T-helper 17 cell (primary cell): ENCODE data around the gene OGFR. TPM values are rescaled to one million over a fixed set of nuclear protein-coding genes. Genes with fewer than 3 reads are reported as not detected.
"Not testable (repeated sequence)": the region's sequence is repeated elsewhere in the genome, so short reads cannot be mapped to it uniquely, and the experiment has no call there.

Source experiments
- ATAC-seq: fragments of 150-1000 bp; cut with Tn5 transposase; 2 replicates; pipeline ENCODE4 v1.10.0; 2021; ENCODE audit warnings: mild to moderate bottlenecking, moderate library complexity
- DNase-seq, 3 donors: peaks; one replicate each; pipeline versions ENCODE4 v3.0.0 to v3.0.0-alpha.2; 2020 to 2021
- H3K9me3 ChIP-seq: one replicate; pipeline ENCODE4 v1.7.0; 2013; ENCODE audit warnings: low read length, mild to moderate bottlenecking; ENCODE audit not compliant: control insufficient read depth, poor library complexity, severe bottlenecking
- H3K27ac Mint-ChIP-seq: one replicate; pipeline ENCODE4 v1.8.0; 2022; ENCODE audit warnings: mild to moderate bottlenecking, moderate library complexity, mixed read lengths
- H3K27me3 Mint-ChIP-seq: one replicate; pipeline ENCODE4 v1.8.0; 2022; ENCODE audit warnings: mixed read lengths
- H3K36me3 Mint-ChIP-seq: one replicate; pipeline ENCODE4 v1.8.0; 2022; ENCODE audit warnings: low read depth, mixed read lengths
- H3K4me1 Mint-ChIP-seq: one replicate; pipeline ENCODE4 v1.8.0; 2022; ENCODE audit warnings: mild to moderate bottlenecking, mixed read lengths
- H3K4me3 Mint-ChIP-seq: one replicate; pipeline ENCODE4 v1.8.0; 2022; ENCODE audit warnings: mild to moderate bottlenecking, moderate library complexity, mixed read lengths
- total RNA-seq, 4 donors: library from RNA in 2 of 4; stranded (reverse) in 2 of 4; gene quantifications; one replicate each; pipeline ENCODE4 v1.2.3 and lab custom pipeline; 2022 to 2026

Gene OGFR
- total RNA-seq, 2 donors from 2014 or later: 39.4 to 41.3 TPM

- peak overlapping the region; percentile 77 for H3K27ac Mint-ChIP-seq
These were observed 41.7 kb downstream of the OGFR start for GRCh38 chr20:62846166-62846890.

DNA sequence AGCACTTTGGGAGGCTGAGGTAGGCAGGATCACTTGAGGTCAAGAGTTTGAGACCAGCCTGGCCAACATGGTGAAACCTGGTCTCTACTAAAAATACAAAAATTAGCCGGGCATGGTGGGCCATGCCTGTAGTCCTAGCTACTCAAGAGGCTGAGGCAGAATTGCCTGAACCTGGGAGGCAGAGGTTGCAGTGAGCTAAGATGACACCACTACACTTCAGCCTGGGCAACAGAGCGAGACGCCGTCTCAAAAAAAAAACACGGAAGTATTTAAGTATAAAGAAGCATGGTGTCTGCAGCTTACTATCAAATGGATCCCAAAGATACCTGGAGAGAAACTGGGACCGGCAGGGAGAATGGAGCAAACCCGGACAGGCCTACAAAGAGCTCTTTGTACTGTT lies 44.3 kb downstream of the OGFR start:
- not testable (repeated sequence) for H3K36me3 Mint-ChIP-seq, ATAC-seq, H3K9me3 ChIP-seq, H3K27ac Mint-ChIP-seq, H3K4me1 Mint-ChIP-seq, DNase-seq, H3K4me3 Mint-ChIP-seq, H3K27me3 Mint-ChIP-seq

More at GRCh38 chr20:62846166-62846890, 41.7 kb downstream of the OGFR start:
- no peaks in the 10 kb centered on the region for H3K36me3 Mint-ChIP-seq
- no peak overlapping the region for H3K4me3 Mint-ChIP-seq
- peaks cover 7% of the 10 kb centered on the region for H3K4me1 Mint-ChIP-seq
- H3K9me3 ChIP-seq: no peaks in the 10 kb centered on the region
- DNase-seq: no peak
- H3K27me3 Mint-ChIP-seq: no peaks in the 10 kb centered on the region
- ATAC-seq: no peak

GRCh38 chr20:62849431-62849830 lies 44.8 kb downstream of the OGFR start:
- Mint-ChIP-seq H3K36me3 (peaks cover 2% of the 10 kb centered on the region), H3K27me3 (no peaks in the 10 kb centered on the region), H3K4me1 (peaks cover 9% of the 10 kb centered on the region), H3K27ac (no peak overlapping the region), H3K4me3 (no peak overlapping the region)
- H3K9me3 ChIP-seq: no peaks in the 10 kb centered on the region
- DNase-seq: no peak
- ATAC-seq: no peak

- no peak overlapping the region for H3K4me3 Mint-ChIP-seq
- H3K4me1 Mint-ChIP-seq: peaks cover 9% of the 10 kb centered on the region
- DNase-seq (no peak), ATAC-seq (no peak)
- H3K9me3 ChIP-seq: no peaks in the 10 kb centered on the region
- no peaks in the 10 kb centered on the region for H3K27me3 Mint-ChIP-seq
- H3K27ac Mint-ChIP-seq: peak overlapping the region; percentile 68
- peaks cover 2% of the 10 kb centered on the region for H3K36me3 Mint-ChIP-seq
These were observed 45.8 kb downstream of the OGFR start for GRCh38 chr20:62850333-62850974.

DNA sequence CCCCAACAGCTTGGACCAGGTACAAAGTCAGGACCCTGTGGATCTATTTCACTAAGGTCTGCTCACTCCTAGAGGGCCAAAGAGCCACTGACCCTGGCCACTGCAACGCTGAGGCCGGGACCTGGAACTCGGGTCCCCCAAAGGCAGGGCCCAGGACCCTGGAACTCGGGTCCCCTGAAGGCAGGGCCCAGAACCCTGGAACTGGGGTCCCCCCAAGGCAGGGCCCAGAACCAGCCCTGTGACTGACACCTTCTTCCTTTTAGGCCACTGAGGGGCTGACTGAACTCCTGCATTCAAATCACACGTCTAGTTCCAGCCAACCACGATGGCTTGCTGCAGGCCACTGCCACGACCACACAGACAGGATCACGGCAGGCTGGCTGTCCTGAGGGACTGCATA lies 47.6 kb downstream of the OGFR start:
- Mint-ChIP-seq H3K27me3 (no peaks in the 10 kb centered on the region), H3K4me1 (peaks cover 9% of the 10 kb centered on the region), H3K27ac (no peak overlapping the region), H3K4me3 (no peak overlapping the region), H3K36me3 (peaks cover 2% of the 10 kb centered on the region)
- no peaks in the 10 kb centered on the region for H3K9me3 ChIP-seq
- ATAC-seq (no peak), DNase-seq (no peak)

DNA sequence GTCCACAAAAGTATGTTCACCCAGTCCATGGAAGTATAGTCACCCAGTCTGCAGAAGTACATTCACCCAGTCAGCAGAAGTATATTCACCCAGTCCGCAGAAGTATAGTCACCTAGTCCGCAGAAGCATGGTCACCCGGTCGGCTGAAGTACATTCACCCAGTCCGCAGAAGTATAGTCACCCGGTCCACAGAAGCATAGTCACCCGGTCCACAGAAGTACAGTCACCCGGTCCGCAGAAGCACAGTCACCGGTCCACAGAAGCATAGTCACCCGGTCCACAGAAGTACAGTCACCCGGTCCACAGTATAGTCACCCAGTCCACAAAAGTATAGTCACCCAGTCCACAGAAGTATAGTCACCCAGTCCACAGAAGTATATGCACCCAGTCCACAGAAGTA lies 48.2 kb downstream of the OGFR start:
- H3K27ac Mint-ChIP-seq: no peak overlapping the region
- ATAC-seq (no peak), DNase-seq (no peak)
- H3K4me3 Mint-ChIP-seq: no peak overlapping the region
- peaks cover 5% of the 10 kb centered on the region for H3K36me3 Mint-ChIP-seq
- H3K27me3 Mint-ChIP-seq: no peaks in the 10 kb centered on the region
- peaks cover 9% of the 10 kb centered on the region for H3K4me1 Mint-ChIP-seq
- no peaks in the 10 kb centered on the region for H3K9me3 ChIP-seq

DNA sequence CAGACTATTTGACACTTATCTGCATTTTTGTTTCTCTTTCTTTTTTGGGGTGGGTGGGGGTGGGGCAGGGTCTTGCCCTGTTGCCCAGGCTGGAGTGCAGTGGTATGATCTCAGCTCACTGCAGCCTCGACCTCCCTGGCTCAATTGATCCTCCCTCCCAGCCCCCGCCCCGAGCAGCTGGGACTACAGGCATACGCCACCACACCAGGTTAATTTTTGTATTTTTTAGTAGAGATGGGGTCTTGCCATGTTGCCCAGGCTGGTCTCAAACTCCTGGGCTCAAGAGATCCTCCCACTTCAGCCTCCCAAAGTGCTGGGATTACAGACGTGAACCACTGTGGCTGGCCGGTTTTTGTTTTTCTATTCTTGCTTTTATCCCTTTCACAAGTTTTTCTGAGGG lies 48.7 kb downstream of the OGFR start:
- H3K36me3 Mint-ChIP-seq, H3K27ac Mint-ChIP-seq, ATAC-seq, H3K4me3 Mint-ChIP-seq, H3K9me3 ChIP-seq, DNase-seq, H3K27me3 Mint-ChIP-seq: not testable (repeated sequence)
- H3K4me1 Mint-ChIP-seq: peaks cover 12% of the 10 kb centered on the region

- no peaks in the 10 kb centered on the region for H3K9me3 ChIP-seq
- ATAC-seq: no peak
- no peak for DNase-seq
- Mint-ChIP-seq H3K36me3 (peaks cover 5% of the 10 kb centered on the region), H3K4me1 (peaks cover 13% of the 10 kb centered on the region), H3K27ac (no peak overlapping the region), H3K27me3 (no peaks in the 10 kb centered on the region), H3K4me3 (no peak overlapping the region)
These were observed 49.5 kb downstream of the OGFR start for GRCh38 chr20:62854121-62854520.

DNA sequence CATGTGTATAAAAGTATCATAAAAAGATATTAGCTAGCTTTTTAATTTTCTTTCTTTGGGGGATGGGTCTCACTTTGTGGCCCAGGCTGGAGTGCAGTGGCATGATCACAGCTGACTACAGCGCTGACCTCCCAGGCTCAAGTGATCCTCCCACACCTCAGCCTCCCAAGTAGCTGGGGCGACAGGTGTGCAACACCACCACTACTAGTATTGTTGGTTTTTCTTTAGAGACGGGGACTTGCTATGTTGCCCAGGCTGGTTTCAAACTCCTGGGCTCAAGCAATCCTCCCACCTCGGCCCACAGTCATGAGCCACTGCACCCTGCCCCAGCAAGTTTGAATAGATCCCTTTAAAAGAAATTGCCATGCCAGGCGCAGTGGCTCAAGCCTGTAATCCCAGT lies 50.5 kb downstream of the OGFR start:
- Mint-ChIP-seq H3K36me3 (peaks cover 5% of the 10 kb centered on the region), H3K4me3 (no peak overlapping the region), H3K4me1 (peaks cover 12% of the 10 kb centered on the region), H3K27me3 (no peaks in the 10 kb centered on the region), H3K27ac (no peak overlapping the region)
- DNase-seq: no peak
- no peak for ATAC-seq
- H3K9me3 ChIP-seq: no peaks in the 10 kb centered on the region

- Mint-ChIP-seq H3K36me3 (peaks cover 5% of the 10 kb centered on the region), H3K4me3 (no peak overlapping the region), H3K27ac (no peak overlapping the region), H3K4me1 (peaks cover 12% of the 10 kb centered on the region), H3K27me3 (no peaks in the 10 kb centered on the region)
- DNase-seq (no peak), ATAC-seq (no peak)
- H3K9me3 ChIP-seq: no peaks in the 10 kb centered on the region
These were observed 52.4 kb downstream of the OGFR start for GRCh38 chr20:62856931-62857619.

DNA sequence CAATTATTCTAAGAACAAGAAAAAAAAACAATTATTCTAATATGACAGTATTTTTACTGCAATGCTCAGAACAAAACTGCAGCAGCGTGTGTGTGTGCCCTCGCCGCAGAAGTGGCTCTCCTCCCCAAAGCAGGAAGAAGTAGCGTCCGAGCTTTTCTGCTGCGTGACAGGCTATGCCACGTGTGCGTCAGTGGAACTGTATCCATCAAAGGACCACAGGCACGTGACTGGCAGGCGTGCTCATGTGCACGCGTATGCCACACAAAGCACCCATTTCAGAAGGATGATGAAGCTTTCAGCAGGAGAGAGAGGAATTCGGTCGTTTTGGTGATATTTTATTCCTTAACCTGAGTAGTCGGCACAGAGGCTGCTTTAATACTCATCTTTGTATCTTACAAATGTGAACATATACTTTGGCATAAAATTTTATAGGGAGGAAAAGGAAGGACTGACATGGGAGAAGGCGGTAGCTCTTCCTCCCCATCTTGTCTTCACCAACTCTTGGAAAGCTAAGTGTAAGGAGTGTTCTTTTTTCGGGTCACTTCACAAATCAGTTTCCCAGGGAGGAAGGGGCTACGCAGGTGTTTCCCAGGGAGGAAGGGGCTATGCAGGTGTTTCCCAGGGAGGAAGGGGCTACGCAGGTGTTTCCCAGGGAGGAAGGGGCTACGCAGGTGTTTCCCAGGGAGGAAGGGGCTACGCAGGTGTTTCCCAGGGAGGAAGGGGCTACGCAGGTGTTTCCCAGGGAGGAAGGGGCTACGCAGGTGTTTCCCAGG lies 53.6 kb downstream of the OGFR start:
- no peak overlapping the region for H3K27ac Mint-ChIP-seq
- H3K4me3 Mint-ChIP-seq: no peak overlapping the region

DNA sequence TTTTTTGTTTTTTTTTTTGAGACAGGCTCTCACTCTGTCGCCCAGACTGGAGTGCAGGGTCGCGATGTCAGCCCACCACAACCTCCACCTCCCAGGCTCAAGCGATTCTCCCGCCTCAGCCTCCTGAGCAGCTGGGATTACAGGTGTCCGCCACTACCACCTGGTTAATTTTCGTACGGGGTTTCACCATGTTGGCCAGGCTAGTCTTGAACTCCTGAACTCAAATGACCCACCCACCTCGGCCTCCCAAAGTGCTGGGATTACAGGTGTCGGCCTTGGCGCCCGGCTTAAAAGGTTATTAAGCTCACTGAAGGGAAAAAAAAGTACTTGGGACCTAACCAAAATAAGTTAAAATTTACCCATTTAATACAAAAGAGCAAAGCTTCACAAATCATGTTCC lies 55.1 kb downstream of the OGFR start:
- Mint-ChIP-seq H3K4me1 (peaks cover 10% of the 10 kb centered on the region), H3K4me3 (peak overlapping the region; percentile 79), H3K27me3 (no peaks in the 10 kb centered on the region), H3K27ac (peak overlapping the region; percentile 9), H3K36me3 (peaks cover 3% of the 10 kb centered on the region)
- no peaks in the 10 kb centered on the region for H3K9me3 ChIP-seq
- no peak for DNase-seq
- ATAC-seq: no peak

More for the DNA sequence above, 53.6 kb downstream of the OGFR start:
- DNase-seq (no peak), ATAC-seq (no peak)
- H3K36me3 Mint-ChIP-seq: peaks cover 3% of the 10 kb centered on the region
- H3K27me3 Mint-ChIP-seq: no peaks in the 10 kb centered on the region
- peaks cover 12% of the 10 kb centered on the region for H3K4me1 Mint-ChIP-seq
- H3K9me3 ChIP-seq: no peaks in the 10 kb centered on the region

- peaks cover 3% of the 10 kb centered on the region for H3K36me3 Mint-ChIP-seq
- H3K27ac Mint-ChIP-seq: peak overlapping the region; percentile 9
- H3K4me3 Mint-ChIP-seq: peak overlapping the region; percentile 79
- no peaks in the 10 kb centered on the region for H3K9me3 ChIP-seq
- no peaks in the 10 kb centered on the region for H3K27me3 Mint-ChIP-seq
- DNase-seq (no peak), ATAC-seq (no peak)
- peaks cover 10% of the 10 kb centered on the region for H3K4me1 Mint-ChIP-seq
These were observed 55.8 kb downstream of the OGFR start for GRCh38 chr20:62860391-62860923.
